ENCODE results near the gene PLTP. TPM values are rescaled to one million over a fixed set of nuclear protein-coding genes. Genes with fewer than 3 reads are reported as not detected.

Gene PLTP
- total RNA-seq, 1 experiment from 2014 or later: 42.6 TPM

DNA sequence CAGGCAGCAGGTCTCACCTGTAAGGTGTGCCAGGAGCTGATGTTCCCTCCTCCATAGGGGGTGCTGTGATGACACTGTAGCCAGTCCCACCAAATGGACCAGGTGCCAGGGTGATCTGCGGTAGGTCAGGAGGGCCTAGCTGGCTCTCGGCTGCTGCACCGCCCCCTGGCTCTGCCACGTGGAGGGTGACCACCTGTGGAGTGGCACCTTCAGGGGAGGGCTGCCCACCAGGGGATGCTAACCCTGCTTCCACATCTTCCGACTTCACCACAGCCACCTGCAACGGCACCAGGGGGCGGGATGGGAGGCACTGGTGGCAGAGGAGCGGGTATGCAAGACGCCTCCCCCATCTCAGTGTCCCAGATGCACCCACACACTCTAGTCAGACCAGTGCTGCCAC is 41.7 kb upstream of the PLTP start:
- ChIA-PET POLR2A (no interaction called here), CTCF (interaction anchor here (2.1 kb wide), 1 partner anchor 17 kb away, joined by 11 read pairs; no protein-coding TSS in a partner anchor)
- H3K36me3 ChIP-seq (ENCODE audit: control insufficient read depth, insufficient read depth, low read length): peaks cover 26% of the 10 kb centered on the region
- no TSS peak for BruUV-seq (replicated peaks)
- no peak overlapping the region for H3K4me3 Mint-ChIP-seq (ENCODE audit: unreplicated experiment)
- no peaks in the 10 kb centered on the region for H3K4me1 Mint-ChIP-seq (ENCODE audit: low read depth, unreplicated experiment)
- H3K9me3 ChIP-seq: no peaks in the 10 kb centered on the region
- H3K4me3 ChIP-seq (ENCODE audit: low read depth, low read length): no peak overlapping the region
- H3K36me3 Mint-ChIP-seq (ENCODE audit: insufficient read depth, unreplicated experiment): peaks cover 91% of the 10 kb centered on the region
- no peaks in the 10 kb centered on the region for H3K4me1 ChIP-seq
- no peaks in the 10 kb centered on the region for H3K27me3 Mint-ChIP-seq (ENCODE audit: insufficient read depth, unreplicated experiment)
- no peak overlapping the region for H3K27ac Mint-ChIP-seq (ENCODE audit: unreplicated experiment)
- DNase-seq: peak in 1 of 2 experiments; percentile 45
- H3K27me3 ChIP-seq (replicated peaks; ENCODE audit: control insufficient read depth, insufficient read depth, low read length): no peaks in the 10 kb centered on the region
- intact Hi-C loops (cut with micrococcal nuclease; ENCODE audit: unreplicated experiment): no loop called here
- TF ChIP-seq, protein P1, sequence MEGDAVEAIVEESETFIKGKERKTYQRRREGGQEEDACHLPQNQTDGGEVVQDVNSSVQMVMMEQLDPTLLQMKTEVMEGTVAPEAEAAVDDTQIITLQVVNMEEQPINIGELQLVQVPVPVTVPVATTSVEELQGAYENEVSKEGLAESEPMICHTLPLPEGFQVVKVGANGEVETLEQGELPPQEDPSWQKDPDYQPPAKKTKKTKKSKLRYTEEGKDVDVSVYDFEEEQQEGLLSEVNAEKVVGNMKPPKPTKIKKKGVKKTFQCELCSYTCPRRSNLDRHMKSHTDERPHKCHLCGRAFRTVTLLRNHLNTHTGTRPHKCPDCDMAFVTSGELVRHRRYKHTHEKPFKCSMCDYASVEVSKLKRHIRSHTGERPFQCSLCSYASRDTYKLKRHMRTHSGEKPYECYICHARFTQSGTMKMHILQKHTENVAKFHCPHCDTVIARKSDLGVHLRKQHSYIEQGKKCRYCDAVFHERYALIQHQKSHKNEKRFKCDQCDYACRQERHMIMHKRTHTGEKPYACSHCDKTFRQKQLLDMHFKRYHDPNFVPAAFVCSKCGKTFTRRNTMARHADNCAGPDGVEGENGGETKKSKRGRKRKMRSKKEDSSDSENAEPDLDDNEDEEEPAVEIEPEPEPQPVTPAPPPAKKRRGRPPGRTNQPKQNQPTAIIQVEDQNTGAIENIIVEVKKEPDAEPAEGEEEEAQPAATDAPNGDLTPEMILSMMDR (IDR thresholded peaks at IDR 0.05; ENCODE audit: insufficient read depth in 1 of 2, low read depth in 1 of 2, low read length in 1 of 2, severe bottlenecking in 1 of 2, unreplicated experiment in 1 of 2): no peak
- H3K9me3 Mint-ChIP-seq (ENCODE audit: unreplicated experiment): no peaks in the 10 kb centered on the region

DNA sequence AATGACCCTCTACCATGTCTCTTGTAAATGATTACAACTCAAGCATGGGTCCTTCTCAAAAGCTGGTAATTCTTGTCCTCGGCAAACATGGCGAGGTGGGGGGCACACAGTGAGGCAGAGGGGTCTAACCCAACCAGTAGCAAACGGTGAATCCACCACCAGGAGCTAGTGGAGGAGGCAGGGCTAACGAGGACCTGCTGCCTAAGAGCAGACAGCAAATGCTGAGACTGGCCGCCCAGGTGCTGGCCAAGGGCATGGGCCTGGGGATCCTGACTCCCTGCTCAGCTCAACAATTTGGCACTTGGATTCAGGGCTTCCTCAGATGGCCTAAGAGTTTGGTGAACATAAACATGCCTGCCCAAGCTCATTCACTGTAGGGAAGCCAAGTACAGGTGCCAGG is 40.9 kb upstream of the PLTP start:
- Mint-ChIP-seq H3K27ac (ENCODE audit: unreplicated experiment) (no peak overlapping the region), H3K4me1 (ENCODE audit: low read depth, unreplicated experiment) (no peaks in the 10 kb centered on the region), H3K36me3 (ENCODE audit: insufficient read depth, unreplicated experiment) (peaks cover 91% of the 10 kb centered on the region), H3K9me3 (ENCODE audit: unreplicated experiment) (no peaks in the 10 kb centered on the region), H3K27me3 (ENCODE audit: insufficient read depth, unreplicated experiment) (no peaks in the 10 kb centered on the region), H3K4me3 (ENCODE audit: unreplicated experiment) (no peak overlapping the region)
- intact Hi-C loops (cut with micrococcal nuclease; ENCODE audit: unreplicated experiment): no loop called here
- no peak for DNase-seq
- Histone ChIP-seq H3K9me3 (no peaks in the 10 kb centered on the region), H3K4me3 (ENCODE audit: low read depth, low read length) (no peak overlapping the region), H3K27me3 (replicated peaks; ENCODE audit: control insufficient read depth, insufficient read depth, low read length) (no peaks in the 10 kb centered on the region), H3K36me3 (ENCODE audit: control insufficient read depth, insufficient read depth, low read length) (peaks cover 20% of the 10 kb centered on the region), H3K4me1 (no peaks in the 10 kb centered on the region)
- ChIA-PET POLR2A (no interaction called here), CTCF (interaction anchor here (0.5 to 2.1 kb wide), 3 partner anchors 8 to 17 kb away, joined by 3 to 11 read pairs (median 3); no protein-coding TSS in a partner anchor)
- BruUV-seq (replicated peaks): no TSS peak
- TF ChIP-seq, protein P1 (IDR thresholded peaks at IDR 0.05; ENCODE audit: insufficient read depth in 1 of 2, low read depth in 1 of 2, low read length in 1 of 2, severe bottlenecking in 1 of 2, unreplicated experiment in 1 of 2): no peak

DNA sequence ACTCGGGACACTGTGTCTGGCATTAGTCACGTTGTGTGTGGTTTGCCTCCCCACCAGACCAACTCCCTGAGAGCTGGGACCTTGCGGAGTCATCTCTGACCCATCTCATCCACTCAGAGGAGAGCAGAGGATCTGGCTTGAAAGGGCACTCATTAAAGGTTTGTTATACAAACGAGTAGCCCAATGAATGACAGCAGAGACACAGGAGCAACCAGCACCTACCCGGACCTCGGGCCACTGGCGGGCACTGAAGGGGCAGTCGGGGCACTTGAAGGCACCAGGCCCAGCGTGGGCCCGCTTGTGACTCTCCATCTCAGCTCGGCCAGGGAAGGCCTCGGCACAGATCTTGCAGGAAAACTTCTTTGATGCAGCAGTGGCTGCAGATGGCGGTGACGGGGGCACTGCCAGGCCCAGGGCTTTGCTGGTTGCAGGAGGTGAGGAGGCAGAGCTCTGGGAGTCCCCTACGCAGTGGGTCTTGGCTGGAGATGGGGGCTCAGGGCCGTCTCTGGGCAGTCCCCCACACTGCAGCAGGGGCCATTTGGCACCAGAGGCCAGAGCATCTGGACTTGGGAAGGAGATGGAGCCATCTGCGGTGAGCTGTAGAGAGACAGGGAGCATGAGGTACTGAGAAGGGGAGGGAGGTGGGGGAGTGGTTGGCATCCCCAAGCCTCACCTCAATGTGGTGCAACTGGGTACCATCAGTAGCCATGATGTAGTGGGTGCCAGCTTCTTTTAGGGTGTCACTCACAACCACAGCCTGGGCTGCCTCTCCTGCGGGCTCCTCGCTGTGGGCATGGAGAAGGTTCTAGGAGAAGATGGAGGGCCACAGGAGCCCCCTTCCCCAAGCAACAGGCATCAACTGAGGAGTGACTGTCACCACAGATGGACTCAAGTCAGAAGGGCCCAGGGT is 40.2 kb upstream of the PLTP start:
- H3K36me3 ChIP-seq (ENCODE audit: control insufficient read depth, insufficient read depth, low read length): peaks cover 18% of the 10 kb centered on the region
- H3K27me3 ChIP-seq (replicated peaks; ENCODE audit: control insufficient read depth, insufficient read depth, low read length): no peaks in the 10 kb centered on the region
- ChIA-PET CTCF (interaction anchor here (1.1 kb wide), 1 partner anchor 9 kb away, joined by 3 read pairs; no protein-coding TSS in a partner anchor), POLR2A (no interaction called here)
- no TSS peak for BruUV-seq (replicated peaks)
- TF ChIP-seq, protein P1 (IDR thresholded peaks at IDR 0.05; ENCODE audit: insufficient read depth in 1 of 2, low read depth in 1 of 2, low read length in 1 of 2, severe bottlenecking in 1 of 2, unreplicated experiment in 1 of 2): no peak
- Mint-ChIP-seq H3K27ac (ENCODE audit: unreplicated experiment) (peak overlapping the region; percentile 24), H3K36me3 (ENCODE audit: insufficient read depth, unreplicated experiment) (peaks cover 91% of the 10 kb centered on the region), H3K27me3 (ENCODE audit: insufficient read depth, unreplicated experiment) (no peaks in the 10 kb centered on the region), H3K9me3 (ENCODE audit: unreplicated experiment) (no peaks in the 10 kb centered on the region), H3K4me3 (ENCODE audit: unreplicated experiment) (no peak overlapping the region), H3K4me1 (ENCODE audit: low read depth, unreplicated experiment) (no peaks in the 10 kb centered on the region)
- no peak for DNase-seq
- intact Hi-C loops (cut with micrococcal nuclease; ENCODE audit: unreplicated experiment): no loop called here
- H3K9me3 ChIP-seq: no peaks in the 10 kb centered on the region
- H3K4me1 ChIP-seq: no peaks in the 10 kb centered on the region
- no peak overlapping the region for H3K4me3 ChIP-seq (ENCODE audit: low read depth, low read length)
